Kidney (tissue), 14 donors: ENCODE results near the gene NCKAP5. TPM values are rescaled to one million over a fixed set of nuclear protein-coding genes. Genes with fewer than 3 reads are reported as not detected.

Experiments used
- DNase-seq, 5 donors: peaks; one replicate each; pipeline ENCODE4 v3.0.0-alpha.2; 2013 to 2020
- FAIRE-seq: peaks from 2 replicates; lab custom pipeline; 2012; peaks lifted over from hg19 to GRCh38; lab: Jason Lieb, UNC
- H3K27ac ChIP-seq, 2 donors: one replicate each; pipeline ENCODE4 v1.7.0; 2013; ENCODE audit warnings: low read depth in 2 of 2, low read length in 2 of 2, inconsistent platforms in 1 of 2
- H3K27me3 ChIP-seq: one replicate; pipeline ENCODE4 v1.7.1; 2013; ENCODE audit warnings: low read length, inconsistent platforms; ENCODE audit not compliant: control insufficient read depth, insufficient read depth
- H3K36me3 ChIP-seq, 3 donors: one replicate each; pipeline versions ENCODE4 v1.7.0 to v1.7.1; 2013; ENCODE audit warnings: low read length in 3 of 3, control low read depth in 1 of 3, inconsistent platforms in 1 of 3; ENCODE audit not compliant: insufficient read depth in 3 of 3, control insufficient read depth in 2 of 3
- H3K4me1 ChIP-seq, 3 donors: one replicate each; pipeline versions ENCODE4 v1.7.0 to v1.7.1; 2013; ENCODE audit warnings: low read length in 3 of 3, inconsistent platforms in 1 of 3, low read depth in 1 of 3; ENCODE audit not compliant: control insufficient read depth in 2 of 3, insufficient read depth in 2 of 3
- H3K4me3 ChIP-seq, 3 donors: one replicate each; pipeline versions ENCODE4 v1.7.0 to v1.8.1; 2013; ENCODE audit warnings: low read length in 3 of 3, control low read depth in 1 of 3, inconsistent platforms in 1 of 3
- H3K9ac ChIP-seq, 3 donors: one replicate each; pipeline versions ENCODE4 v1.7.0 to v1.7.1; 2013; ENCODE audit warnings: low read length in 3 of 3, control low read depth in 1 of 3, inconsistent platforms in 1 of 3
- H3K9me3 ChIP-seq, 3 donors: one replicate each; pipeline versions ENCODE4 v1.7.0 to v1.7.1; 2013; ENCODE audit warnings: low read length in 3 of 3, control low read depth in 1 of 3, inconsistent platforms in 1 of 3; ENCODE audit not compliant: control insufficient read depth in 2 of 3, insufficient read depth in 1 of 3
- CTCF ChIP-seq: IDR thresholded peaks from 3 replicates; pipeline ENCODE4 v1.5.1; 2012; ENCODE audit warnings: mild to moderate bottlenecking, moderate library complexity, borderline replicate concordance; ENCODE audit not compliant: insufficient read depth; ENCODE audit errors: extremely low read depth
- intact Hi-C: fragments of 100-400 bp; cut with DNase I; formaldehyde crosslinking; loops from one replicate; pipeline ENCODE4 v1.11.1; 2022
- polyA plus RNA-seq: library from polyadenylated mRNA; stranded (reverse); fragments of 350-450 nt; fragmentation: Illumina TruSeq; extraction: RNeasy Lipid Tissue Mini Kit (QIAGEN cat#74804); gene quantifications from one replicate; pipeline ENCODE4 v1.2.3, GENCODE V29; 2014; ENCODE audit warnings: low read depth, low replicate concordance; ENCODE audit not compliant: insufficient read depth
- total RNA-seq: library from RNA; stranded (reverse); fragmentation: NEBNext Ultra II Directional; extraction: Animal tissue kit (Norgen Biotek cat#: 25700); gene quantifications from one replicate; pipeline ENCODE4 v1.2.1, GENCODE V29; 2021
- donor health status: control.
- donor health status: control.
- donor health status: control.
- donor health status: control.
- donor health status: control.
- donor health status: DM: yes; HTN: yes; CAD: no.
- donor health status: Normal renal cell carcinoma (clear cell type).

Gene NCKAP5
- total and polyA plus RNA-seq, 2 donors from 2014 or later, result 1.8 to 2.9 TPM

DNA sequence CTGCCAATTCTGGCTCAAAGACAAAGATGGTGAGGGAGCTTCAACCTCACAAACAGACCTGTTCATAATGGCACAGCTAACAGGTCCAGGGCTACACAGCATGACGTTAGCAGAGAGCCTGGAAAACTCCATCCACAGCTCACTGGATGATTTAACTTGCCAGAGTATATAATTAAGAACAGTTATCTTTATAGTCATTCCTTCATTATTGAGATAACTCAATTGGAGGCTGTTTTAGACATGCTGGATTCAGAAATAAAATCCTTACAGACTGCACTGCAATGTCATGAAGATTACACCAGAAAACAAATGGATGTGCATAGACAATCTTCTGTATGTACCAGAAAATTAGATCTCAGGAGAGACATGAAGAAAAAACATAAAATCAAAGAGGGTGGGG lies 843.1 kb downstream of the NCKAP5 start:
- intact Hi-C loops, result no loop called here

DNA sequence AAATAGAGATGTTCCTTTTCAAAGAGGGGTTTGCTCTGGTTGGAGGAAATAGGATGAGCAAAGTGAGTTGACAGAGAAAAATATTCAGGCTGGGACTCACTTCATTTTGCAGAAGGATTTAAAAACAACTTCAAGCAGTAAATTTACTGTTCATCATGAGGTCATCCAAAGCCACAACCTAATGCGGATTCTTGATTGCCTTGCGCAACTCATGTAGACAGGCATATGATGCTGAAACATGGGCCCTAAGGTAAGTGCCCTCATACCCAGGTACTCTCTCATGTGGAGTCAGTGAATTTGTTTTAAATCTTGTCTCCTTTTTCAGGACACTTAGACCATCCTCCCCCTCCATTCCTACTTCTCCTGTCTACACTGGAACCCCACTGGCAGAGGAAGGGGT lies 846.3 kb downstream of the NCKAP5 start:
- Histone ChIP-seq H3K27ac (no peak overlapping the region), H3K9ac (no peak overlapping the region), H3K4me1 (no peaks in the 10 kb centered on the region), H3K36me3 (no peaks in the 10 kb centered on the region), H3K4me3 (no peak overlapping the region), H3K9me3 (no peaks in the 10 kb centered on the region), H3K27me3 (no peaks in the 10 kb centered on the region)
- intact Hi-C loops, result no loop called here
- TF ChIP-seq CTCF, result no peak
- DNase-seq, result no peak
- no peak for FAIRE-seq

More for the DNA sequence above, 843.1 kb downstream of the NCKAP5 start:
- H3K9ac ChIP-seq, result no peak overlapping the region
- H3K36me3 ChIP-seq, result peaks cover 0 to 6% (median 0%) of the 10 kb centered on the region in 3 donors
- no peak for FAIRE-seq
- no peak for TF ChIP-seq CTCF
- no peak for DNase-seq
- no peaks in the 10 kb centered on the region for H3K9me3 ChIP-seq
- H3K4me3 ChIP-seq, result no peak overlapping the region
- H3K27ac ChIP-seq, result no peak overlapping the region
- no peaks in the 10 kb centered on the region for H3K4me1 ChIP-seq
- no peaks in the 10 kb centered on the region for H3K27me3 ChIP-seq

- Histone ChIP-seq H3K27ac (no peak overlapping the region), H3K36me3 (no peaks in the 10 kb centered on the region), H3K4me3 (no peak overlapping the region), H3K9me3 (no peaks in the 10 kb centered on the region), H3K27me3 (no peaks in the 10 kb centered on the region), H3K4me1 (no peaks in the 10 kb centered on the region), H3K9ac (no peak overlapping the region)
- FAIRE-seq (no peak), DNase-seq (no peak)
- no peak for TF ChIP-seq CTCF
- intact Hi-C loops, result no loop called here
These were observed 847.9 kb downstream of the NCKAP5 start for GRCh38 chr2:132720393-132720792.

GRCh38 chr2:132719480-132719879 lies 848.8 kb downstream of the NCKAP5 start:
- no peaks in the 10 kb centered on the region for H3K36me3 ChIP-seq
- no peak for TF ChIP-seq CTCF
- FAIRE-seq (no peak), DNase-seq (no peak)
- H3K4me3 ChIP-seq, result no peak overlapping the region
- intact Hi-C loops, result no loop called here
- H3K4me1 ChIP-seq, result no peaks in the 10 kb centered on the region
- H3K9me3 ChIP-seq, result no peaks in the 10 kb centered on the region
- H3K27me3 ChIP-seq, result no peaks in the 10 kb centered on the region
- no peak overlapping the region for H3K9ac ChIP-seq
- H3K27ac ChIP-seq, result no peak overlapping the region
